Measurements from ENCODE around the gene CKLF.
"Not testable (repeated sequence)": the region's sequence is repeated elsewhere in the genome, so short reads cannot be mapped to it uniquely, and the experiment has no call there.

The CKLF gene

DNA sequence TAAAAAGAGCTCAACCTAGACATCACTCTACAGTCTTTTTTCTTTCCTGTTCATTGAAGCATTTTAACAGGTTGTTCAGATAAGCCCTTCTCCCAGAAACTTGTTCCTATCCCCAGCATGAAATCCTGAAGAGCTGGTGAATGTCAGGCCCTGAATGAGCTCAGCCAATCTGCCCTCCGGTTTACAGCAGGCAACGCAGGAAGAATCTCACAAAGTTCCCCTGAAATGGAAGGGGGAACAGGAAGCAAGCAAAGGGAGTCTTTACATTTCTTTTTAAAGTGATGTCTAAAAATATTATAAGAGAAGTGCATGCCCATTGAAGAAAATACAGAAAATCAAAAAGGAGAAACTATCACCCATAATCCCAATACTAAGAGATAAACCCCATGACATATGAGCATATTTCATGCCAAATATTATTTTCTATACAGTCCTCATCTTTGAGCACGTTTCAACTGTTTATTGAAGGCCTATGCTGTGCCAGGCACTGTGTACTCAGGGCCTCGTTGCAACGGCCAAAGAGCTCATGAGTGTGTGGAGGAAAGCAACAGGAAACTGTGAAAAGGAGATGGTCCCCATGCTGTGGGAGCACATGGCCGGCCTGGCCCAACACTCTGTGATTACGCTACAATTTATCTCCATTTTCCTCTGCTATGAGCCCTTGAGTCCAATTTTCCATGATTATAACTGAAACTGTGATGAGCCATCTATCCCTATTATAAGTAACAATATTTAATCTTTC, 8.2 kb upstream of the CKLF start:
- no peak for DNase-seq

DNA sequence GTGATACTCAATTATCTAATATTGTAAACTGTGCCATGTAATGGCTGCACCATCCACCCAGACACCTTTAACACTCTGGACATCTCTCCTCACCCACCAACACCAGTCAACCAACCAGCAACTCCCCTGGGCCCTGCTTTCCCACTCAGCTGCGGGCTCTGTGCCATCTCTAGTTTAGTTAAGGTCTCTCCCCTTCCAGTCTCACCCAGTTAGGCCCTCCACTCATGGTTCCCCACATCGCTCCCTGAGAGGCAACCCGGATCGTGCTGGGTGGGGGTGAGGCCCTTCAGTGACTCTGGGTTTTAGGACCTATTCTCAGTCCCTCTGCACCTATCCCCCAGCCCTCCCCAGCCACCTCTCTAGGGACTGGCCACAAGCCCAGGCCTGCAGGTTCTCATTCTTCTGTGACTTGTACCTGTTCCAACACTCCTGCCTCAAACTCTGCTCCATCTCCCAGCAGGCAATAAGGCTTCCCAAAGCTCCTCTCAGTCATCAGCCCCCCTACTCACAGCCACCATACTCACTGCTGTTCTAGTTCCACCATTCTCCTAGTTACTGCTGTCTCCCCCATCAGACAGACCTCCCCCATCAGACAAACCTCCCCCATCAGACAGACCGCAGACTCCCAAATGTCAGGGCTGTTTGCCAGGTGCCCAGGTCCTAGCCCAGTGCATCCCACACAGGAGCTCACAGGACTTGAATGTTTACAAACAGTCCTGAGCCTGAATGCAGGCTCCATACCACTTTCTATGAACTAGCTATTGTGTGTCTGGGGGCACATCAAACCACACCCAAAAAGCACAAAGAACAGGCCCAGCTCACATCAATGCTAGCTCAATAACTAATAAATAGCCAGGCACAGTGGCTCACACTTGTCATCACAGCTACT, 5.0 kb upstream of the CKLF start:
- DNase-seq = no peak

GRCh38 chr16:66548068-66548467, 4.3 kb upstream of the CKLF start:
- DNase-seq = no peak

GRCh38 chr16:66548868-66549267, 3.5 kb upstream of the CKLF start:
- no peak for DNase-seq

- DNase-seq = peak; percentile 65
Observed at GRCh38 chr16:66549284-66550131, 2.9 kb upstream of the CKLF start, which contains the start of gene TK2. TSS of gene TK2 (minus strand) at chr16:66550122. CDS start at chr16:66550061, 61 bp downstream.

- DNase-seq = peak; percentile 40
Observed at GRCh38 chr16:66551348-66551759, 1.0 kb upstream of the CKLF start.

GRCh38 chr16:66551788-66552285, 539 bp upstream of the CKLF start:
- no peak for DNase-seq

DNA sequence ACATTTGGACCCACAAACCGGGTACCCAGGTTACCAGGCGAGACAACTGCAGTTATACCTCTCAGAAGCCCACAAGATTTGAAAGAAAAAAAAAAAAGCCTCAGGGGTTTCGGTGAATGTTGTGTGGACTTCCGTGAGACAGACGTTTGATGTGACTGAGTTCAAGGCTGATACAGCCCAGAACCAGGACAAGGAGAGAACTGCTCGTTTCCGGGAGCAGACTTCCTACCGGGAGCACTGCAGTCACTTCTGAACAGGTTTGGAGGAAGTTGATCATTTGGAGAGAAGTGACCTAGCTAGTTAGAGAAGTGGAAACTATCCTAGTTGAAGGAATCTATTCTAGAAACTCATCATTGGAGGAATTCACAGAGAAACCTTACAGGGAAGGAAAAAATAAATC, 847 bp downstream of the CKLF start:
- DNase-seq = no peak

GRCh38 chr16:66554021-66554420, 1.6 kb downstream of the CKLF start:
- DNase-seq = no peak

DNA sequence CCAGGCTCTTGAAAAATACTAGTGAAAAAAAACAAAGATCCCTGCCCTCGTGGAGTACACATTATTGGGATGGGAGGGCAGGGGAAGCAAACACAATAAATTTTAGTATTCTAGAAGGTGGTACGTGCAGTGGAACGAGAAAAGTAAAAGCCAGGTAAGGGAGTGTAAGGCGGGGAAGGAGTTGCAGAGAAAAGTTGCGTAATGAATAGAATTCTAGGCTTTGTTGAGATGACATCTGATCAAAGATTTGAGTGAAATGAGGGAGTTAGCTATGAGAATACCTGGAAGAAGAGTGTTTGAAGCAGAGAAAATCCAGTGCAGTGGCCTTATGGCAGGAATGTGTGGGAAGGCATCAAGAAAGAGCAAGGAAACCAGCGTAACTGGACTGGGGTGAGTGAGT, 2.1 kb downstream of the CKLF start:
- DNase-seq = no peak

DNA sequence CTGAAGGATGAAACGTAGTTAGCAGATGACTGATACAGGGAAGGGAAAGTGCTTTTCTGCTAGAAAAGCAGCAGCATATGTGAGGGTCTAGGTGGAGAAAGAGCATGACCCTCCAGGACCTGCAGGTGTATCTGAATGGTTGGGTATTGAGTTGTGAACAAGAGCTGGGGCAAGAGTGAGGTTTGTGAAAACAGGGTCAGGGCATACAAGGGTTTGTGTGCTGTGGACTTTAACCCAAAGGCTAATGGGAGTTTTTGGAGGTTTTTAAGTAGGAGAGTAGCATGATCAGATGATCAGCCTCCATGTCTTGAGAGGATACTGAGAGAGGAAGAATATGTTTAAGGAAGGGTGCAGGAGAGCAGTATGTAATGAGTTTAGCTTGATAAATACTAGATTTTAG, 7.7 kb downstream of the CKLF start:
- DNase-seq = no peak

DNA sequence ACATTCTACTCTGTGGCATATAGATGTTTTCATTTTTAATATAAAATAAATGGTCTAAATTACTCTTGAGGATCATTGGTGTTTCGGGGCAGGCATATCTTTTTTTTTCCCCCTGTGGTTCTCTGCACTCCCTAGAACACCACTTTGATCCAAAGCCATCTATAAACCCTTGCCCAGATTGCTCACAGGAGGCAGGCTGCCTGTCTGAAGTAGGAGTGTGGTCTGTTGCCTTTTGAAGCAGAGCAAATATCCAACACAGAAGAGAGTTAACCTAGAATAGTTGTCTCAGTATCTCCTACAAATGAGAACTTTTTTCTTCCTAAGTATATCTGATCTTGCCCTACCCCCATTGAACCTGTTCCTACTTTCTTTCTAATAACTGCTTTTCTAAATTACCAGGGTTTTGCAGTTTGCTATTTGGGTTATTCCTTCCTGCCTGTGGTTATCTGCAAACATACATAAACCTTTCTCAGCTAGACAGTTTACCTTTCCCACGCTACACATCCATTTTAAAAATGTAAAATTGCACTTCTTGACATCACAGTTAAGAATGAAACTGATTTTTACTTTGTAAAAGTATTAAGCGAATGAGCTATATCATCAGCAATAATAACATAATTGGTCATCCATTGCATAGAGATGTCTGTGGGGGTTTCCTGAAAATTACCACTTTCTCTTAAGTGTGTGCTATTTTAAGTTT, 9.2 kb downstream of the CKLF start:
- no peak for DNase-seq

GRCh38 chr16:66562409-66562808, 10.0 kb downstream of the CKLF start:
- no peak for DNase-seq

DNA sequence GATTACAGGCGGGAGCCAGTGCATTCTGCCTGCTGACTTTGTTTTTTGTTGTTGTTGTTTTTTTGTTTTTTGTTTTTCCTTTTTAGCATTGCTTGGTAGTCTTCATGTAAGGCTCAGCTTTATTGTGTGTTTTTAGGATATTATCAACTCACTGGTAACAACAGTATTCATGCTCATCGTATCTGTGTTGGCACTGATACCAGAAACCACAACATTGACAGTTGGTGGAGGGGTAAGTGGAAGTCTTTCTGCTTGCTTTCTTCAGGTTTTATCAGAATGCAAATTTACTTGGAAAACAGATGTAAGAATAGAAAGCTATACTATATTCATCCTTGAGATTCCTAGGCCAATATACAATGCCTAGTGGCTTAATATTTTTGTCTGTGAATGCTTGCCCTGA, 10.6 kb downstream of the CKLF start:
- DNase-seq = no peak

DNA sequence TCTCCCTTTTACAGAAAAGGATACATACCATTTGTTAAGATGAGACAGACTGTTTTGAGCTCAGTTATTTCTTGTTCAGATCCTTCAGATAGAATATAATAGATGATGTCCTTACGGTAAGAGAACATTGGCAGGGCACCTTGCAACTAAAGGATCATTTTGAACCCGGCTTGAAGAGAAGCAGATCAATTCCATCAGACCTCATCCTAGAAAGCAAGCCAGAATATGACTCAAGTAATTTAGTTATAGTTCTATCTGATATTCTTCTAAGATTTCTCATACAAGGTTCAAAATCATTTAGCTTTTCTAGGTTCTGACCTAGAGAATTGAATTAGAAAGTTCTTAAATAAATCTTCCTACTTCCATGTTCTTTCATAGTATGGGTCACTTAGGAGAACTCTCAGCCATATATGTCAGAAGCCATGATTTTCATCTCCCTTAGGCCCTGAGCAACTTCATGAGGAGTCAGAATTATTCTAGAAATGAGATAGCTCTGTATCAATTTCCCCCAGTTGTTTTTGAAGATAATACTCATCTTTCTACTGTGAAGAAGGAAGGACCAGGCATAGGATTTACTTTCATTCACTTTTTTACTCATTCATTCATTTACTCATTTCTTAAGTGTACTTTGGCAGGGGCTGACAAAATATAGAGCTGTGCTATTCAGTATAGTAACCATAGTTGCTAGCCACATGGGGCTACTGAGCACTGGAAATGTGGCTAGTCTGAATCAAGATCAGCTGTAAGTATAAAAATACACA, 11.4 kb downstream of the CKLF start:
- no peak for DNase-seq

DNA sequence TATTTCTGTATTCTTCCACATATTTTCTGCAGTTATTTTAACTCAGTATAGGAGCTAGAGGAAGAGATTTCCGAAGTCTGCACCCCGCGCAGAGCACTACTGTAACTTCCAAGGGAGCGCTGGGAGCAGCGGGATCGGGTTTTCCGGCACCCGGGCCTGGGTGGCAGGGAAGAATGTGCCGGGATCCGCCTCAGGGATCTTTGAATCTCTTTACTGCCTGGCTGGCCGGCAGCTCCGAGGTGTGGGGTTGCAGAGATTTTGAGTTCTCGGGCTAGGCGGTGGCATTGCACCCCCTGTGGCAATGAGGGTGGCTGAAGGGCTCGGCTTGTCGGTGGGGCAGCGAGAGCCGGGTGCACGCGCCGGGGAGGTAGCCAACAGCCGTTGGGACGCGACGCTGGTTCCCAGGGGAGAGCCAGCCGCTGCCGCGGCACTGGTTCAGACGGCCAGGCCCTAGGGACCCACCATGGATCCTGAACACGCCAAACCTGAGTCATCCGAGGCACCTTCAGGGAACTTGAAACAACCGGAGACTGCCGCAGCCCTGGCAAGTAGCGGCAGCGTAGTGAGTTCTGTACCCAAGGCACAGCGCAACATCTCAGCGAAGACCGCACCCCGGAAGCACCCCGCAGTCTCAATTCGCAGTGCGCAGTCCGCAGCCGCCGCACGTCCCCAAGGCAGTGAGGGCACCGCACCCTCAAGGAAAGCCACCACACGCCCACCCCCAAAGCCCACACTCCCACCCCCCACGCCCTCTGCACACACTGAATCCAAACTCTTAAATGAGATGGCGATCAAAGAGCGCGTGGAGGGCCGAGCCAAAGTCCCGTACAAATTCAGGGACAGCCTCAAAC, 13.9 kb downstream of the CKLF start, which contains the start of gene CMTM1:
Gene CMTM1 (plus strand): TSS at position 389 of the 851 bp plus-strand sequence. CDS start 75 bp downstream, at position 464.
- DNase-seq = no peak

GRCh38 chr16:66567270-66567669, 14.9 kb downstream of the CKLF start:
- not testable (repeated sequence) for DNase-seq

DNA sequence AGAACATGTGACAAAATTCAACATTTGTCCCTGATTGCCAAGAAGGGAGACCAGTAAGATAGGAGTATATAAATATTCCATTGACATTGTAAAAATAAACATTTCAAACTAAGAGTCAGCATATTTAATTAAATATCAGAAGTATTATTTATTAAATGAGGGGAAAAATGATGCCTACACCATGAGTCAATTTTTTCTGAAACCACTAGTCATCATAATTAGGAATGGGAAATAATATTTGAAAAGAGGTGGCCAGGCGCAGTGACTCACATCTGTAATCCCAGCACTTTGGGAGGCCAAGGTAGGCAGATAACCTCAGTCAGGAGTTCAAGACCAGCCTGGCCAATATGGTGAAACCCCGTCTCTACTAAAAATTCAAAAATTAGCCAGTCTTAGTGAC, 16.0 kb downstream of the CKLF start:
- DNase-seq = no peak

- no peak for DNase-seq
Observed at GRCh38 chr16:66569131-66569530, 16.8 kb downstream of the CKLF start.

DNA sequence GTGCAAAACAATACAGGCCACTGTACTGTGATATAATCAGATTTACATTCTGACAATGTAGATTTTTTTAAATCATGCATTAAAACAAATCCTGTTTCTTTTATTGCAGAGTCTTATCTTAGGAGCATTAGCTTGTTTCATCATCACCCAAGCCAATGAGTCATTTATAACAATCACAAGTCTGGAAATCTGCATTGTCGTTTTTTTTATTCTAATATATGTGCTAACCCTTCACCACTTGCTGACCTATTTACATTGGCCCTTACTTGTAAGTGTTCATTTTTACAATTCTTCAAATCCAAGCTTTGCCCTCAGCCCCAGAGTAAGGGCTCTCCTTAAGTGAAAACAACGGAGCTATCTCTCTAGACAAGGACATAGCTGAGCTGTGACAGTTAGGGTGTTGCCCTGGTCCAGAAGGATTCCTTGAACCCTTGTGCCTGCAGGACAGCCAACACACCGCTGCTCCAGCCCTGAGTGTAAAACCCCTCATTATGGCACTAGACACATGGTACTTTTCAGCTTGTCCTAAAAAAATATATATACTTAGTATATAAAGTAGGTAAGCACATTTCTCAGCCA, 17.5 kb downstream of the CKLF start:
- no peak for DNase-seq
